Spleen (tissue), 11 donors: ENCODE results near the gene ST6GALNAC3. TPM values are rescaled to one million over a fixed set of nuclear protein-coding genes. Genes with fewer than 3 reads are reported as not detected.
"Not testable (repeated sequence)": the region's sequence is repeated elsewhere in the genome, so short reads cannot be mapped to it uniquely, and the experiment has no call there.

Experiments
- DNase-seq: peaks from one replicate; pipeline ENCODE4 v3.0.0-alpha.2; 2020
- H3K27ac ChIP-seq, 8 donors: fragments of 200-600 bp; sonication (generic) in 7 of 8; 1 replicate in 4 of 8; 2 replicates in 4 of 8; pipeline versions ENCODE4 v1.5.0 to v1.8.0; 2016 to 2021; ENCODE audit warnings: inconsistent platforms in 4 of 8, mild to moderate bottlenecking in 4 of 8, moderate library complexity in 1 of 8
- H3K27me3 ChIP-seq, 7 donors: fragments of 200-600 bp; sonication (generic) in 6 of 7; replicated peaks in 1 of 7; 1 replicate in 4 of 7; 2 replicates in 3 of 7; pipeline versions ENCODE4 v1.5.0 to v1.8.0; 2016 to 2021; ENCODE audit warnings: inconsistent platforms in 3 of 7, mild to moderate bottlenecking in 1 of 7
- H3K36me3 ChIP-seq, 6 donors: fragments of 200-600 bp; sonication (generic) in 5 of 6; 1 replicate in 4 of 6; 2 replicates in 2 of 6; pipeline versions ENCODE4 v1.5.0 to v1.8.0; 2016 to 2021; ENCODE audit warnings: inconsistent platforms in 2 of 6
- H3K4me1 ChIP-seq, 6 donors: fragments of 200-600 bp; sonication (generic) in 5 of 6; 1 replicate in 3 of 6; 2 replicates in 3 of 6; pipeline versions ENCODE4 v1.5.0 to v1.8.0; 2016 to 2021; ENCODE audit warnings: inconsistent platforms in 3 of 6
- H3K4me3 ChIP-seq, 8 donors: fragments of 200-600 bp; sonication (generic) in 7 of 8; 1 replicate in 4 of 8; 2 replicates in 4 of 8; pipeline versions ENCODE4 v1.5.0 to v1.8.0; 2016 to 2021; ENCODE audit warnings: inconsistent platforms in 4 of 8, mild to moderate bottlenecking in 4 of 8, moderate library complexity in 2 of 8
- H3K9me3 ChIP-seq, 8 donors: fragments of 200-600 bp; sonication (generic) in 7 of 8; 1 replicate in 4 of 8; 2 replicates in 4 of 8; pipeline versions ENCODE4 v1.5.0 to v1.8.0; 2016 to 2021; ENCODE audit warnings: inconsistent platforms in 4 of 8
- CTCF ChIP-seq, 11 experiments: fragments of 200-600 bp in 7 of 11; fragments of 450-650 bp in 4 of 11; sonication (generic) in 4 of 11; IDR thresholded peaks in 8 of 11; conservative IDR thresholded peaks in 3 of 11; 1 replicate in 7 of 11; 2 replicates in 4 of 11; pipeline versions ENCODE4 v1.4.0 to v1.8.0; 2016 to 2021; ENCODE audit warnings: antibody characterized with exemption in 11 of 11, inconsistent platforms in 4 of 11, mild to moderate bottlenecking in 1 of 11
- POLR2A ChIP-seq, 3 donors: fragments of 450-650 bp; IDR thresholded peaks; one replicate each; pipeline ENCODE4 v1.5.1; 2017; ENCODE audit warnings: antibody characterized with exemption in 3 of 3, mild to moderate bottlenecking in 1 of 3
- POLR2AphosphoS5 ChIP-seq, 3 donors: sonication (generic); formaldehyde crosslinking; IDR thresholded peaks; one replicate each; pipeline ENCODE4 v1.5.1; 2017; ENCODE audit warnings: antibody characterized with exemption in 3 of 3
- WGBS, 5 donors: extraction: QIAGEN DNeasy Blood & Tissue Kit in 3 of 5; methylation state at CpG; one replicate each; pipeline versions ENCODE4 v1.1.5 to v1.1.7; 2013 to 2018; 5-methylcytosine and 5-hydroxymethylcytosine counted together
- intact Hi-C: fragments of 100-400 bp; cut with DNase I; formaldehyde crosslinking; loops from one replicate; pipeline ENCODE4 v1.15.0; 2023; ENCODE audit warnings: low total_unique reads
- polyA plus RNA-seq, 3 donors: library from polyadenylated mRNA; stranded (reverse); fragments of 200-250 nt; gene quantifications; one replicate each; pipeline ENCODE4 v1.2.1, GENCODE V29; 2013
- total RNA-seq, 7 donors: library from RNA; depleted of rRNA in 3 of 7; stranded (reverse); fragments of >200 nt in 3 of 7; fragmentation: NEBNext Ultra II Directional in 4 of 7; extraction: Animal tissue kit (Norgen Biotek cat#: 25700) in 4 of 7; gene quantifications; one replicate each; pipeline versions ENCODE4 v1.1.0 to v1.2.1, GENCODE V29; 2016 to 2021
- donor health status: healthy with polysubstance abuse.
- donor health status: DM: no; HTN: no; CAD: no; lungs with moderate emphysema.
- donor health status: DM: no; HTN: no; CAD: no.
- donor health status: Bipolar disorder and iron deficiency.
- donor health status: healthy.
- donor health status: DM: no; HTN: no; CAD: no.
- donor health status: DM: yes; HTN: yes; CAD: no.

ST6GALNAC3 gene
- total and polyA plus RNA-seq, 10 donors = 0.93 to 24.7 (median 10.1) TPM

- DNase-seq = no peak
- intact Hi-C loops = no loop called here
- TF ChIP-seq POLR2A (IDR thresholded peaks at IDR 0.05) (no peak), POLR2AphosphoS5 (IDR thresholded peaks at IDR 0.05) (no peak), CTCF (IDR thresholded peaks at IDR 0.05 in 8 of 11, conservative IDR thresholded peaks at IDR 0.05 in 3 of 11) (no peak)
Measured at GRCh38 chr1:76640092-76640491, 565.5 kb downstream of the ST6GALNAC3 start.

GRCh38 chr1:76640723-76641122 lies 566.2 kb downstream of the ST6GALNAC3 start:
- intact Hi-C loops = no loop called here
- peaks cover 0 to 2% (median 0%) of the 10 kb centered on the region in 8 donors for H3K9me3 ChIP-seq
- H3K4me3 ChIP-seq = no peak overlapping the region
- H3K4me1 ChIP-seq = no peaks in the 10 kb centered on the region
- no peaks in the 10 kb centered on the region for H3K36me3 ChIP-seq
- TF ChIP-seq CTCF (IDR thresholded peaks at IDR 0.05 in 8 of 11, conservative IDR thresholded peaks at IDR 0.05 in 3 of 11) (no peak), POLR2AphosphoS5 (IDR thresholded peaks at IDR 0.05) (no peak), POLR2A (IDR thresholded peaks at IDR 0.05) (no peak)
- DNase-seq = no peak
- H3K27me3 ChIP-seq = no peaks in the 10 kb centered on the region
- H3K27ac ChIP-seq = no peak overlapping the region

More at GRCh38 chr1:76640092-76640491, 565.5 kb downstream of the ST6GALNAC3 start:
- no peak overlapping the region for H3K4me3 ChIP-seq
- H3K9me3 ChIP-seq = no peaks in the 10 kb centered on the region
- no peaks in the 10 kb centered on the region for H3K4me1 ChIP-seq
- no peaks in the 10 kb centered on the region for H3K36me3 ChIP-seq
- H3K27me3 ChIP-seq = no peaks in the 10 kb centered on the region
- H3K27ac ChIP-seq = no peak overlapping the region

GRCh38 chr1:76644139-76644538 lies 569.6 kb downstream of the ST6GALNAC3 start:
- Histone ChIP-seq H3K4me1 (no peaks in the 10 kb centered on the region), H3K27ac (no peak overlapping the region), H3K4me3 (no peak overlapping the region), H3K9me3 (peaks cover 0 to 6% (median 0%) of the 10 kb centered on the region in 8 donors), H3K36me3 (no peaks in the 10 kb centered on the region), H3K27me3 (no peaks in the 10 kb centered on the region)
- no peak for DNase-seq
- WGBS, 5 donors = 76 to 91% (median 86%) methylated on average over 5 of the region's 5 CpGs
- TF ChIP-seq CTCF (IDR thresholded peaks at IDR 0.05 in 8 of 11, conservative IDR thresholded peaks at IDR 0.05 in 3 of 11) = no peak
- no peak for TF ChIP-seq POLR2A (IDR thresholded peaks at IDR 0.05)
- no peak for TF ChIP-seq POLR2AphosphoS5 (IDR thresholded peaks at IDR 0.05)
- intact Hi-C loops = no loop called here

GRCh38 chr1:76652860-76653259 lies 578.3 kb downstream of the ST6GALNAC3 start:
- H3K9me3 ChIP-seq = peaks cover 0 to 41% (median 25%) of the 10 kb centered on the region in 8 donors
- 78 to 94% (median 87%) methylated on average over 5 of the region's 5 CpGs for WGBS, 5 donors
- DNase-seq, intact Hi-C loops, H3K4me1 ChIP-seq, H3K4me3 ChIP-seq, H3K27me3 ChIP-seq, H3K27ac ChIP-seq, H3K36me3 ChIP-seq: not testable (repeated sequence)

- H3K27ac ChIP-seq = no peak overlapping the region
- 77 to 96% (median 84%) methylated on average over 2 of the region's 2 CpGs for WGBS, 5 donors
Measured at GRCh38 chr1:76657623-76658022, 583.1 kb downstream of the ST6GALNAC3 start.

More at GRCh38 chr1:76657623-76658022, 583.1 kb downstream of the ST6GALNAC3 start:
- Histone ChIP-seq H3K4me1 (no peaks in the 10 kb centered on the region), H3K9me3 (peaks cover 0 to 15% (median 9%) of the 10 kb centered on the region in 8 donors), H3K27me3 (no peaks in the 10 kb centered on the region), H3K36me3 (no peaks in the 10 kb centered on the region), H3K4me3 (no peak overlapping the region)
- no peak for DNase-seq
- intact Hi-C loops = no loop called here
- TF ChIP-seq POLR2A (IDR thresholded peaks at IDR 0.05) = no peak
- TF ChIP-seq POLR2AphosphoS5 (IDR thresholded peaks at IDR 0.05) = no peak
- no peak for TF ChIP-seq CTCF (IDR thresholded peaks at IDR 0.05 in 8 of 11, conservative IDR thresholded peaks at IDR 0.05 in 3 of 11)
